Thoracic aorta (tissue), 2 donors: Measurements from ENCODE around the gene FREM1. TPM values are rescaled to one million over a fixed set of nuclear protein-coding genes. Genes with fewer than 3 reads are reported as not detected.

Experiments used
- ATAC-seq: fragments of 150-250 bp; one replicate; pipeline ENCODE4 v1.8.0; 2017; ENCODE audit warnings: low read depth; ENCODE audit not compliant: insufficient number of reproducible peaks, low FRiP score
- DNase-seq: peaks from one replicate; pipeline ENCODE4 v3.0.0-alpha.2; 2020; ENCODE audit warnings: low spot score
- H3K27ac ChIP-seq, 2 donors: fragments of 200-600 bp; sonication (generic); 1 replicate in 1 of 2; 2 replicates in 1 of 2; pipeline ENCODE4 v1.5.1; 2016; ENCODE audit warnings: mild to moderate bottlenecking in 2 of 2, moderate library complexity in 2 of 2
- H3K27me3 ChIP-seq: fragments of 200-600 bp; sonication (generic); replicated peaks from 2 replicates; pipeline ENCODE4 v1.6.0; 2016; ENCODE audit warnings: mild to moderate bottlenecking; ENCODE audit not compliant: insufficient read depth
- H3K36me3 ChIP-seq: fragments of 200-600 bp; sonication (generic); one replicate; pipeline ENCODE4 v1.5.1; 2016
- H3K4me1 ChIP-seq, 2 donors: fragments of 200-600 bp; sonication (generic); 1 replicate in 1 of 2; 2 replicates in 1 of 2; pipeline versions ENCODE4 v1.5.1 to v1.6.0; 2016; ENCODE audit warnings: low read depth in 2 of 2, mild to moderate bottlenecking in 1 of 2; ENCODE audit not compliant: control insufficient read depth in 1 of 2
- H3K4me3 ChIP-seq: fragments of 200-600 bp; sonication (generic); 2 replicates; pipeline ENCODE4 v1.5.1; 2016; ENCODE audit warnings: mild to moderate bottlenecking
- H3K9me3 ChIP-seq: fragments of 200-600 bp; sonication (generic); 2 replicates; pipeline ENCODE4 v1.5.1; 2016
- CTCF ChIP-seq: fragments of 200-600 bp; sonication (generic); IDR thresholded peaks from one replicate; pipeline ENCODE4 v1.5.1; 2019; ENCODE audit warnings: antibody characterized with exemption
- total RNA-seq, 2 donors: library from RNA; depleted of rRNA; stranded (reverse); fragments of >200 nt; gene quantifications; one replicate each; pipeline versions ENCODE4 v1.1.0 to v1.2.3, GENCODE V29; 2016

FREM1 gene
- total RNA-seq, 2 donors from 2014 or later, result 9.9 to 24.8 TPM

- Histone ChIP-seq H3K27ac (no peak overlapping the region), H3K36me3 (no peaks in the 10 kb centered on the region), H3K27me3 (no peaks in the 10 kb centered on the region), H3K9me3 (no peaks in the 10 kb centered on the region), H3K4me3 (no peak overlapping the region), H3K4me1 (no peaks in the 10 kb centered on the region)
- no peak for ATAC-seq
- no peak for TF ChIP-seq CTCF
- DNase-seq, result no peak
These were observed 195.1 kb downstream of the FREM1 start for GRCh38 chr9:14715102-14715501.

- no peak overlapping the region for H3K4me3 ChIP-seq
- H3K27ac ChIP-seq, result no peak overlapping the region
- TF ChIP-seq CTCF, result no peak
- no peaks in the 10 kb centered on the region for H3K27me3 ChIP-seq
- no peaks in the 10 kb centered on the region for H3K36me3 ChIP-seq
- no peak for DNase-seq
- no peak for ATAC-seq
- no peaks in the 10 kb centered on the region for H3K4me1 ChIP-seq
- no peaks in the 10 kb centered on the region for H3K9me3 ChIP-seq
These were observed 197.0 kb downstream of the FREM1 start for GRCh38 chr9:14713187-14713767.

DNA sequence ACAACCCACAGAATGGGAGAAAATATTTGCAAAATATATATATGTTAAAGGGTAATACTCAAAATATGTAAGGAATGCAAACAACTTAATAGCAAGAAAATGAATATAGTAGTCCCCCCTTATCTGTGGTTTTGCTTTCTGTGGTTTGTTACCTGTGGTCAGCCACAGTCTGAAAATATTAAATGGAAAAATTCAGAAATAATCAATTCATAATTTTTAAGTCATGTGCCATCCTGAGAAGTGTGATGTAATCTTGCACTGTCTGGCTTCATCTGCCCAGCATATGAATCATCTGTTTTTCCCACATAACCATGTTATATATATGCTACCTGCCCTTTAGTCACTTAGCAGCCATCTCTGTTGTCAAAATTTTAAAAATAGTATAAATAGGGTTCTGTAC lies 199.4 kb downstream of the FREM1 start:
- TF ChIP-seq CTCF, result no peak

GRCh38 chr9:14706530-14707140 lies 203.6 kb downstream of the FREM1 start:
- Histone ChIP-seq H3K4me1 (no peaks in the 10 kb centered on the region), H3K4me3 (no peak overlapping the region), H3K27me3 (no peaks in the 10 kb centered on the region), H3K27ac (no peak overlapping the region), H3K9me3 (peaks cover 11% of the 10 kb centered on the region), H3K36me3 (no peaks in the 10 kb centered on the region)
- DNase-seq (no peak), ATAC-seq (no peak)
- TF ChIP-seq CTCF, result no peak

More for the DNA sequence above, 199.4 kb downstream of the FREM1 start:
- Histone ChIP-seq H3K9me3 (peaks cover 5% of the 10 kb centered on the region), H3K27ac (no peak overlapping the region), H3K4me1 (no peaks in the 10 kb centered on the region), H3K36me3 (no peaks in the 10 kb centered on the region), H3K27me3 (no peaks in the 10 kb centered on the region), H3K4me3 (no peak overlapping the region)
- no peak for DNase-seq
- no peak for ATAC-seq

DNA sequence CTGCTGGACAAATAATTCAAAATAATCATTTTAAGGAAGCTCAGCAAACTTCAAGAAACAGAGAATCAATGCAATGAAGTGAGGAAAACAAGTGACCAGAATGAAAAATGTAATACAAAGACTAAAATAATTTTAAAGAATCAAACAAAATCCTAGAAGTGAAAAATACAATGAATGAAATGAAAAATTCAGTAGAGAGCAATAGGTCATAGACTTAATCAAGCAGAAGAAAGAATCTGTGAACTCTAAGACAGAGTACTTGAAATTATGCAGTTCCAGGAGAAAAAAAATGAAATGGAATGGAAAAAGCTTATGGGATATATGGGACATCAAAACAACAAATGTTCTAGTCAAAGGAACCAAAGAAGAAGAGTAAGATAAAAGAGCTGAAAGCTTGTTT lies 205.1 kb downstream of the FREM1 start:
- TF ChIP-seq CTCF, result no peak
- Histone ChIP-seq H3K4me1 (no peaks in the 10 kb centered on the region), H3K4me3 (no peak overlapping the region), H3K9me3 (peaks cover 11% of the 10 kb centered on the region), H3K27me3 (no peaks in the 10 kb centered on the region), H3K27ac (no peak overlapping the region), H3K36me3 (no peaks in the 10 kb centered on the region)
- ATAC-seq, result no peak
- DNase-seq, result no peak
